Stimulated activated naive CD8-positive, alpha-beta T cell treated with anti-CD3 and anti-CD28 coated beads, Interleukin-15, Interleukin-2, amounts not matched to agents 100 U/mL and 50 U/mL, for 24 hours (primary cell): ENCODE results near the gene TRIM58.

Experiments used
- ATAC-seq: fragments of 150-1000 bp; cut with Tn5 transposase; one replicate; pipeline ENCODE4 v1.10.0; 2021
- DNase-seq: peaks from one replicate; pipeline ENCODE4 v3.0.0; 2021

TRIM58 gene

DNA sequence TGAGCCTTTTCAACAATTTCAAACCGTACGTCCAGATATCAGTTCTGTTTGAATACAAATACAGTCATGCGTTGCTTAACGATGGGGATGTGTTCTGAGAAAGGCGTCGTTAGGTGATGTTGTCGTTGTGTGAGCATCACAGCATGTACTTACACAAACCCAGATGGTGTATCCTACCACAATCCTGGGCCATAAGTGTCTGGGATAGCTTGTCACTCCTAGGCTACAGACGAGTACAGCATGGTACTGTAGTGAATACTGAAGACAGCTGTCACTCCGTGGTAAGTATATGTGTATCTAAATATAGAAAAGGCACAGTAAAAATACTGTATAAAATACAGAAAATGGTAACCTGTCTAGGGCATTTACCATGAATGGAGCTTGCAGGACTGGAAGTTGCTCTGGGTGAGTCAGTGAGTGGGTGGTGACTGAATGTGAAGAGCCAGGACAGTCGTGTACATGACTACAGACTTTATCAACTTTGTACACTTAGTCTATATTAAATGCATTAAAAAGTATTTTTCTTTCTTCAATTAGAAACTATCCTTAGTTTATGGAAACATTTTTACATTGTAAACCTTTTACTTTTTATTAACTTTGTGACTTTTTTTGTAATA, 27.9 kb downstream of the TRIM58 start:
- DNase-seq: no peak

DNA sequence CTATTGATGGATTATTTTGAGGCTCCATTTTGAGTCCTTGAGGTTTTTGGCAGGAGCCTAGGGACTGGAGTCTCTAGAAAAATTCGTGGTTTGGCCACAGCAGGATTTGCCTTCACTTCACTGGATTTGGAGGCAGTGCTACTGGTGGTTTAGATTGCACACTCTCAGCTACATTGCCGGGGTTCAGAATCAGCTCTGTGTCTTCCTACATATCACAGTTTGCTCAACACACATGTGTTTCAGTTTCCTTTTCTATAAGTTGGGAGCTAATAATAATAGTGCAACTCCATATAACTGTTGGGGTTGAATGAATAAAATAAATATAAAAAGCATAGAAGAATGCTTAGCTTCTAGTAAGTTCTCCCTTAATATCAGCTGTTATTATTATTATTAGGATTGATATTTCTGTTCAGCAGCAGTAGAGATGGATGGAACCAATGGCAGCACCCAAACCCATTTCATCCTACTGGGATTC, 38.2 kb downstream of the TRIM58 start, which contains the start of gene OR2W3:
OR2W3 (plus strand) TSS at position 425 of the 475 bp plus-strand sequence; CDS start at position 425, 0 bp downstream.
- no peak for DNase-seq
- no peak for ATAC-seq

More for the DNA sequence above, 27.9 kb downstream of the TRIM58 start:
- no peak for ATAC-seq

DNA sequence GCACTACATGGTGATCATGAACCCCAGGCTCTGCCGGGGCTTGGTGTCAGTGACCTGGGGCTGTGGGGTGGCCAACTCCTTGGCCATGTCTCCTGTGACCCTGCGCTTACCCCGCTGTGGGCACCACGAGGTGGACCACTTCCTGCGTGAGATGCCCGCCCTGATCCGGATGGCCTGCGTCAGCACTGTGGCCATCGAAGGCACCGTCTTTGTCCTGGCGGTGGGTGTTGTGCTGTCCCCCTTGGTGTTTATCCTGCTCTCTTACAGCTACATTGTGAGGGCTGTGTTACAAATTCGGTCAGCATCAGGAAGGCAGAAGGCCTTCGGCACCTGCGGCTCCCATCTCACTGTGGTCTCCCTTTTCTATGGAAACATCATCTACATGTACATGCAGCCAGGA, 39.0 kb downstream of the TRIM58 start:
- DNase-seq (no peak), ATAC-seq (no peak)

DNA sequence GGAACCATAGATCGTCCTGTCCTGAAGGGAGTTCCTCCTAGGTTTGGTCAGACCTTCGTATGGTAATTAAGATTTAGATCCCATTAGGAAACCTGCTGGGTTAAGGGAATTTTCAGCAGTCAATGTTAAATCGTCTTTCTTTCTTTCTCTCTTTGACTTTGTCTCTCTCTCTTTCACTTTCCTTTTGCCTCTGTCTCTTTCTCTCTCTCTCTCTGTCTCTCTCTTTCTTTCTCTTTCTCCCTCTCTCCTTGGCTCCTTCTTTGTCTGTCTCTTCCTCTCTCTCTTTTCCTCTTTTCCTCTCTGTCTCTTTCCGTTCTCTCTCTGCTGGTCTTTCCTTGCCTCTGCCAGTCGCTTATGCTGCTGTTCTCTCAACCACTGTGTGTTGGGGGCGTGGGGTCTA, 47.1 kb downstream of the TRIM58 start:
- ATAC-seq (no peak), DNase-seq (no peak)

DNA sequence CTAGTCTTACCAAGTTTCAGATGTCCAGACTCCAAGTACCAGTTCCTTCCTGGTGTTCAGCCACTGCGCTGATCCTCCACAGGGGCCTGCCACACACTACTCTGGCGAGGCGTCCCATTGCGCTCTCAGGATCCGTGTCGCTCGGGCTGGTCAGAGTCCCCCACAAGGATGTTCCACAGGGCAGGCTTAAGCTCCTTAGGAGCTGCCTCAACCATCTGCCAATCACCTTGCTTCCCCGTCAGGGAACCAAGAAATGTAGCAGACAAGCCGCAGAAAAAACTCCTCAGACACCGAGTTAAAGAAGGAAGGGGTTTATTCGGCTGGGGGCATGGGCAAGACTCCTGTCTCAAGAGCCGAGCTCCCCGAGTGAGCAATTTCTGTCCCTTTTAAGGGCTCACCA, 48.2 kb downstream of the TRIM58 start:
- no peak for ATAC-seq
- no peak for DNase-seq

DNA sequence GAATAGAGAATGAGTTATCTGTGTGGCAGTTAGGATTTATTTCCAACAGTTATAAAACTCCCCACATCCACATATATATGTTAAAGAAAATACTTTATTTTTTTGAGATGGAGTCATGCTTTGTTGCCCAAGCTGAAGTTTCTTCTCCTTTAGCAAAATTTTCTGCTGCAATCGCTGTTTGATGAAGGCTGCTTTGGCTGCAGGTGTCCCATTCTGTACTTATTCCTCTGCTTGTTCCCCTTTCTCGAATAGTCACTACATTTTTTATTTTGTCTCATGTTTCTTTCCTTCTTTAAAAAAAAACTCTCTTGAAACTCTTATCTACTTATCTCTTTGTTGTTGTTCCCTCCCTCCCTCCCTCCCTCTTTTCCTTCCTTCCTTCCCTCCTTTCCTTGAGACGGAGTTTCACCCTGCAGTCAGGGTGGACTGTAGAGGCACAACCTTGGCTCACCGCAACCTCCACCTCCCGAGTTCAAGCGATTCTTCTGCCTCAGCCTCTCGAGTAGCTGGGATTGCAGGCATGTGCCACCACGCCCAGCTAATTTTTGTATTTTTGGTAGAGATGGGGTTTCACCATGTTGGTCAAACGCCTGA, 49.0 kb downstream of the TRIM58 start:
- DNase-seq (no peak), ATAC-seq (no peak)

DNA sequence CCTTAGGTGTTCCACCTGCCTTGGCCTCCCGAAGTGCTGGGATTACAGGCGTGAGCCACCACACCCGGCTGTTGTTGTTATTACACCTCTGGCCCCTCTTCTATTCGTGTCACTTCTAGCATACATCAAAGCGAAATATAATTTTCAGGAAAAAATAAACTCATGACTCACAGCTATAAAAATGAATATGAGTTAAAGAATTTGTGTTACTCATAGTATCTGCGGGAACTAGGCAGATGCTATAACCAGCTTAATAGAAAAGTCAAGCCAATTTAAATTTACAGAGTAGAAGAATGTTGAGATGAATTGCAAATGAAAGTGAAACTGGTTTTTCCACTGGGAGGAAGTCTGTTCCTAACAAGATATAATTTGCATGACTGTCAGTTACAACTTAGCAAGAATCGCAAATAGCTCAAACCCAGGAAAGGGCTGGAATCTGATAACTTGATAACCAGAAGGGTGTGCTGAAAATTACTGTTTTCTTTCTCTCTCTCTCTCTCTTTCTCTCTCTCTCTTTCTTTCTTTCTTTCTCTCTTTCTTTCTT, 49.6 kb downstream of the TRIM58 start:
- peak; percentile 17 for DNase-seq
- peak; percentile 86 for ATAC-seq

DNA sequence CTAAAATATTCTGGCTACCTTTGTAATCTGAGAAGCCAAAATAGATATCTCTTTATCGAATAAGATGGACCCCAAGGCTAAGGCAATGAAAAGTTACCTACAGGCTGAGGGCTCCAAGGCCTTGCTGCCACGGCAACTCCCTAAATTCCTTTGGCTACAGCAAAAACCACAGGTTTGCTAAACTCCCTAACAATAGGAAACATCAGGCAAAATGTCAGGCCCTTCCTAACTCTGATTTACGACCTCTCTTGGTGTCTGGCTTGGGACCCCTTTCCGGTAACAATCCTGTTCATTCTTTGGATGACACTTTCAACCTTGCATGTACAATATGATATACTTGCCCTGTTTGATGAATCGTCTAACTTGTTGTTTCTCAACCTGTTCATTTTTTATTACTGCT, 51.8 kb downstream of the TRIM58 start:
- DNase-seq (no peak), ATAC-seq (no peak)

DNA sequence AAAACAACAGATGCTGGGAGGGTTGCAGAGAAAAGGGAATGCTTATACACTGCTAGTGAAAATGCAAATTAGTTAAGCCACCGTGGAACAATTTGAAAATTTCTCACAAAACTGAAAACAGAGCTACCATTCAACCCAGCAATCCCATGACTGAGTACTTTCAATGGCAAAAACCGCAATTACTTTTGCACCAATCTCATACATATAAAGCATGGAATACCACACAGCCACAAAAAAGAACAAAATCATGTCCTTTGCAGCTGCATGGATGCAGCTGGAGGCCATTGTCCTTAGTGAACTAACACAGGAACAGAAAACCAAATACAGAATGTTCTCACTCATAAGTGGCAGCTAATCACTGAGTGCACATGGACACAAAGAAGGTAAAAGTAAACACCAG, 56.8 kb downstream of the TRIM58 start:
- ATAC-seq: no peak

DNA sequence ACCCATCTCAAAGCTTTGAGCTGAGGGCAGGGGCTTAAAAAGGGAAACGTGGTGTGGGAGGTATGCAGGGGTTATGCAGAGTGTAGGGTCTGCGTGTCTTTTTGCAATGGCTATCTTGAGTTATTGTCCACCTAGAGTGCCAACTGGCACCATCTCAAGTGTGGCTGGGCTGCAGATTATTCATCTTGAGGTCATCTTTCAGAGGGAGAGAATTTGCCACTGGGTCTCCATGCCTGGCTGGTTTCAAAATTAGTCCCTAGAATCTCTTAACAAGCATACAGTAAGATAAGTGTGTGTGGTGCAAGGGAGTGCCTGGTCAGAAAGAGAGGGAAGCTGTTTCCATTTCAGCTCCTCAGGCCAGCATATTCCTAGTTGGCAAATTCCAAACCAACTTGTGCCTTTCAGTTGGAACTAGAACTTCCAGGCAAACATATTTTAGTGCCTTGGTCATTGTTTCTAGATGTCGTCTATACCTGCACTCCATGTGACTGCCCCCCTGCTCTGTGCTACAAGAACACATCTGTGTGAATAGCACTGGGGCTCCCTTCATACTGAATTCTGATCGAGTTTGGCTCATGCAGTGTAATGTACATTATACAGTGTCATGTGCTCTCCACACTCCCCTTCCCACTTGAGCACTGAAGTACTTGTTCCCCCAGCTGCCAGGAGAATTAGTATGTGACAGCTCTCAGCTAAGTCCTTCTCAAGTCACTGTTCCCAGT, 58.1 kb downstream of the TRIM58 start:
- DNase-seq: no peak

More for the DNA sequence above, 56.8 kb downstream of the TRIM58 start:
- no peak for DNase-seq

DNA sequence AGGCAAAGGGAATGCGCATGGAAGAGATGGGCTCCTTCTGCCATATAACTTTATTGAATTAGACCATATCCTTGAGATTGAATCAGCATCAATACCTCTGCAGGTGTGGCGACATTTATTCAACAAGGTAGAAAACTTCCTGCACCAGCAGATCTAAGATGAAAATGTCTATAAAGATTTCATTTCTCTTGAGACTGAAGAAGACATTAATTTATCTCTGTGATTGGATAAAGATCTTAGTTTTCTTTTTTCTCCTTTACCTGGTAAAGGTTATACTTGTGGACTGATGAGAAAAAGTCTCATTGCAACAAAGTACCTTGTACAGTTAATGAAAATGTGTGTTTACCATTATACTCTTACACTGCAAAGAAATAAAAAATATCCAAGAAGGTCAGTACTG, 63.0 kb downstream of the TRIM58 start, which contains the start of gene OR2T8:
OR2T8 (plus strand) TSS at position 301 of the 400 bp plus-strand sequence. CDS start 766 bp downstream, outside the sequence.
- DNase-seq (no peak), ATAC-seq (no peak)

More for the DNA sequence above, 58.1 kb downstream of the TRIM58 start:
- ATAC-seq: no peak

DNA sequence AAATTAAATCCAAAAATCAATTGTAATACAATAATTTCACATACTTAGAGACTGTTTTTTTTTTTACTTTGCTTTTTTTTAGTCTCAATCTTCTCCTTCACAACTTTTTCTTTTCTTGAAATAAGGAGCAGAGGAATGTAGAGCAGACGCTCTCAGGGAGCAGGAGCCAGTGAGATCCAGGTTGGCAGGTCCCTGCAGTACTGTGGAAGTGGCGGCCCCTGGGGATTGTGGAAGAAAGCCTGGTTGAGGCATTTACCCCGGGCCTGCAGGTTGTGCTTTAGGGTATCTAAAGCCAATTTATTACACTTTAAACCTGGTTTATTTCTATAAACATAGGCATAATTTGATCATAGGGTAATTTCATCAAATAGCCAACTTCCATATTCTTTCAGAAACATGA, 67.0 kb downstream of the TRIM58 start:
- no peak for ATAC-seq

DNA sequence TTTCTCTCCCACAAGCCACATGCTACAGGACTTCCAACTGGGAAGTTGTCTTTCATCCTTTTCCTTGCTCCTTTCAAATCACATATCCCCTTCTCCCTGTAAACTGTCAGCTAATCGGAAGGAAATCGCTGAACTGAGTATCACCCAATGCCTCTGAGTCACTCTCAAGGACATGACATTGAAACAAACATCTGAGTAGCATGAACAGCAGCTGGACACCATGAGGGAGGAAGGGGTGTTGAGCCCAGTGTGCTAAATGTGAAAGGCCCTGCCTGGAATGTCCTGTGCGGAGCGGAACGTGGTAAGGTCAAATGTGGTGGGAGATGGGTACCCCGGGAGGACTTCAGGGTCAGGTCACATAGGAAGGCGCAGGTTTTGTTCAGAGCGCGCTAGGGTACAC, 67.9 kb downstream of the TRIM58 start, which contains the start of gene OR2AJ1:
OR2AJ1 (plus strand) TSS at position 22 of the 400 bp plus-strand sequence. CDS start 8,880 bp downstream, outside the sequence.
- no peak for DNase-seq
- ATAC-seq: no peak

More for the DNA sequence above, 67.0 kb downstream of the TRIM58 start:
- DNase-seq: no peak
